ENCODE measurements around the gene PRR5L.

- TF ChIP-seq CTCF (conservative IDR thresholded peaks at IDR 0.05 in 1 of 2, IDR thresholded peaks at IDR 0.05 in 1 of 2; ENCODE audit: extremely low read depth in 1 of 2, insufficient read depth in 1 of 2, low read depth in 1 of 2, low read length in 2 of 2), result no peak
- no peak for TF ChIP-seq EZH2 (IDR thresholded peaks at IDR 0.05; ENCODE audit: borderline replicate concordance, low read length)
These were observed 106.6 kb downstream of the PRR5L start for GRCh38 chr11:36402568-36403170.

Measured in mammary epithelial cell (primary cell).